Uterus (tissue), 2 donors: ENCODE results near the gene EPS8L1.

ENCODE experiments used
- CTCF ChIP-seq, 4 experiments: fragments of 200-600 bp in 2 of 4; fragments of 450-650 bp in 2 of 4; sonication (generic) in 2 of 4; IDR thresholded peaks; one replicate each; pipeline ENCODE4 v1.5.1; 2016 to 2019; ENCODE audit warnings: antibody characterized with exemption in 4 of 4, mild to moderate bottlenecking in 2 of 4, moderate library complexity in 1 of 4
- POLR2A ChIP-seq, 2 donors: fragments of 450-650 bp; IDR thresholded peaks; one replicate each; pipeline ENCODE4 v1.6.1; 2016; ENCODE audit warnings: antibody characterized with exemption in 2 of 2, mild to moderate bottlenecking in 1 of 2, moderate library complexity in 1 of 2

- TF ChIP-seq POLR2A (IDR thresholded peaks at IDR 0.05) (no peak), CTCF (IDR thresholded peaks at IDR 0.05) (no peak)
Observed at GRCh38 chr19:55082020-55082851, 6.6 kb downstream of the EPS8L1 start.
